ENCODE results near the gene ATP13A2.

The ATP13A2 gene

DNA sequence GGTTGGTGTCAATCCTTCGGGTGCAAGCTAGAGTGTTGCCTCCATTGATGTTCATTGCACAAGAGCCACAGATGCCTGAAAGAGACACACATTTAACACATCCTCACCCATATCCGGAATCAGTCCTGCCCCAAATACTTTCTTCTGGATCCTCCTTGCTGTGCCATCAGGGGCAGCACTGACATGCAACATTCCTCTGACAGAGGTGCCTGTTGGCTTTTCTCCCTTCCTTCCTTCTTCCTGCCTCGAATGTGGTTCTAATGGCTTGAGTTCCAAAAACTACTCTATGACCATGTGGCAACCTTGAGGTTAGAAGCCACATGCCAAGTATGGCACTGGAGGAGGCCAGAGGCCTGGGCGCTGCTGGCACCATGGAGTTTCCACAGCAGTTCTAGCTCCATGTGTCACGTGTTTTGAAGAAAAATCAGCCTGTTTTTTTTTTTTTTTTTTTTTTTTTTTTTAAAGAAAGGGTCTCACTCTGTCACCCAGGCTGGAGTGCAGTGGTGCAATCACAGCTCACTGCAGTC lies 17.0 kb upstream of the ATP13A2 start:
- DNase-seq (ENCODE audit: low read depth in 2 of 2): no peak

DNA sequence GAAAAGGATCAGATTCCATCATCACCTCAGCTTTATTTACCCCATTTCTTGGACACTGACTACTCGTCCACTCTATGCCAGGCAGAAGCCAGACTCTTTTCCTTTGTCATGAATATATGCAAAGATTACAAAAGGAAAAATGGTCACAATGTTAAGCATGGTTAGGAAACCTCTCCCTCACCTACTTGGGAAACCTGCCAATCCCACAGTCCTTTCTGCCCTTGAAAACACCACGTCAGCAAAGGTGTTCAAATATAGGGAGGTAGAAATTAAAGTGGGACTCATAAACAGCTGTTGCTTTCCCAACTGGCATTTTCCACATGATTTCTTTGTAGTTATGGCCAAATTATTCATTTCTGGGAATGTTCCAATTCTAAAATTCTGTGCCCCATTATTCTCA lies 16.2 kb upstream of the ATP13A2 start:
- no peak for DNase-seq (ENCODE audit: low read depth in 2 of 2)

DNA sequence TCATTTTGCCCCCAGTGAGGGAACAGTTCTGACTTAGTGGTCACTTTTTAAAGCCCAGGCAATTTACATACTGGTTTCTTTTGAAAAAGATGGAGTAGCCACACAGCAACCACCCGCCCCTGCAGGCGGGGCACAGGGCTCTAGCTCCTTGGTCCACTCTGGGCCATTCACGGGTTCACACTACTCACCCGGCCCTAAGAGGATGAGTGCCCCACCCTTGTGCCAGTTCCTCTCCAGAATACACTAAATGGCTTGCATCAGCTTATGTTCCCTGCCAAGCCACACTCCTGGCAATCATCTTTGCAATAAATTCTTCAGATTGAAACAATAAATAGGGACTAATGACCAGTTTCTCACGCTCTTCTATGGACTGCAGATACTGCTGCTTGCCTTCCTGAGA lies 15.7 kb upstream of the ATP13A2 start:
- no peak for DNase-seq (ENCODE audit: low read depth in 2 of 2)

DNA sequence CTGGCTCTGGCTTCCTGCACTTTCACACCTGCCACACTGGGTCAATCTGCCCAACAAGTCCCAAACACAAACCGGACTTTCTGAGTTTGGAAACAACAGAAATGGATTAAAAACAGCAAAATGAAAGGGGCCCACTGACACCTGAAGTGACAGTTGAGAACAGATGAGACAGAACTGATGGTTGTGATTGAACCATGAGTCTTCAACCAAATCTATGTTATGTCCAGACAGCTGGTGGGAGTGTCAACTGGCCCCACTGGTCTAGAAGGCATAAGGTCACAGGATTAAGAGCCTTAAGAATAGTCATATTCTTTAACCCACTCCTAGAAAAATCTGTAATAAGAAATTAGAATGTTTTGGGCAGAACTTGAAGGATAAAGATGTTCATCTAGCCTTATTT lies 13.0 kb upstream of the ATP13A2 start:
- DNase-seq (ENCODE audit: low read depth in 2 of 2): no peak

DNA sequence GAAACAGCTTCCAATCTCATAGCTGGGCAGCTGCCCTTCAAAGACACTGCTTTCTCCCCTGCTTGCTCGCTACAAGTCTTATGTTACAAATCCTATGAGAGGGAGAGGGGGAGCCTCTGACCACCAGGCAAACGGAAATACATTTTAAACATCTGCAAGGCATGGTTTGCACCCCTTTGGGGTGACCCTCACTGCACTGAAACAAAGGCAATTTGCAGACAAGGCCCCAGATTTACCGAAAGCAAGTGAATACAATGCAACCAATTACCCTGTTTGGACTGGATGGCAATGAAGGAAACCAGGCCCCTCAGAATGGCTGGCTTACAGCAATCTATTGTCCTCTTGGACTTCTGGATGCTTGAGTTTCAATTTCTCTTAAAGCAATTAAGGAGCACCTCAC lies 11.8 kb upstream of the ATP13A2 start:
- no peak for DNase-seq (ENCODE audit: low read depth in 2 of 2)

DNA sequence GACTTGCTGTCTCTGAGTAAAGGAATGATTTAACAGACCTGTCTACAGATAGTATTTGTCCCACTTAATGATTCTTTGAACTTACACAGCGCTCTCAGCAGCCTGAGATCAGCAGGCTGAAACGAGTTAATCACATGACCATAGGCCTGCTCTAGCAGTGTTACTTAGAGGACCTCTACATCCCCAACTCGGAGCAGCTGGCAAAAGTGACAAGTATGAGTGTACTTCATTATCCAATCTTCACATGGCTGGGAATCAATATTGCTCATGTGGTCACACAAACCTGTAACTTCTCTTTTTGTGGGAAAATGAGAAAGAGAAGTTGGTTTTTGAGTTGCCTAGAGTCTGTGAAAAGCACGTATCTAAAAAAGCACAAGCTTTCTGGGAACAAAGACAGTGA lies 11.4 kb upstream of the ATP13A2 start:
- DNase-seq (ENCODE audit: low read depth in 2 of 2): no peak

DNA sequence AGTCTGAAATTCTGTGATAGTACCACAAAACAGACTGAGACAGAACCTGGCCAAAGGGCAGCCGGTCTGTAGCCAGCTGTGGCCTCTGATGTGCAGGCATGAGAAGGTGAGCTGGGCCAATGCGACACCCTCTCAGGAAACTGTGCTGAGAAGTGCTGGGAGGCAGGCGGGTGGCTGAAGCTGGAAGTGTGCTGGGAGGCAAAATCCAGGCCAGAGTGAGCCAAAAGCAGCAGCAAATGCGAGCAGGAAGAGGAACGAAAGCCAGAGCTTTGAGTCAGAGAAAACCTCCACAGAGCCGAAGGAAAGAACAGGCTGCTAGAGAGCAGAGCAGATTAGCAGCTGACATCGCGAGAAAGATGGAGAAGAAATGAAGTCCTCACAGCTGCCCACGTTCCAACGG lies 10.2 kb upstream of the ATP13A2 start:
- DNase-seq (ENCODE audit: low read depth in 2 of 2): no peak

DNA sequence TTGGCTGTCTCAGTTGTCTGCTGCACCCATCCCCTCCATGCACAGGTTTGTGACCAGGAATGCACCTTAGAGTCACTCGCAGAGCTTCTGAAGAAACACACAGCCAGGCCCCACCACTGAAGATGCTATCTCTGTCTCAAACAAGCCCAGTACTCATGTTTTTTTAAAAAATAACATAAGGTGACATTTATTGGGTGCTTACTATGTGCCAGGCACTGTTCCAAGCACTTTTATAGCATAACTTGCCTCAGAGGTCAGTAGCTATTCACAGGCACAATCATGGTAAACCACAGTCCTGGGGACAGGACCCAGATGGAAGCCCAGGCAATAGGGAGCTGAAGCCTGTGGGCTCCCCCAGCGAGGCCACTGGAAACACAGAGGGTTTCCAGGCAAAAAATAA lies 8.8 kb upstream of the ATP13A2 start:
- DNase-seq (ENCODE audit: low read depth in 2 of 2): no peak

DNA sequence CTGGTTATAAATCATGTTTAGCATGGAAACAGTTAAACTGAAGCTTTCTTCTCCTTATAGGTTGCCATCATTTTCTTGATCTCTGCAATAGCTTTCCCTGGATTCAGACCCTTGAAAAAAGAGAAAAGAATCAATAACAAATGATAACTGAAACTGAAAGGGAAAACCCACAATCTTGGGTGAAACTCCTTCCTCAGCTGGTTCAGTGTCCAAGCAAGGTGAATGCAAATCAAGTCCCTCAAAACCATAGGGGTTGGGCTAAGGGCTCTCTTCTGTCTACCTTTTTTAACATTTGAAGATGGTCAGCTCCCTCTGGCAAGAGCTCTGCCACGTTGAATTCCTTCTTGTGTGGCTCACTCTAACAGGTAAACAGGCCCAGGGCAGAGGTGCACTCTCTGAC lies 7.1 kb upstream of the ATP13A2 start:
- no peak for DNase-seq (ENCODE audit: low read depth in 2 of 2)

DNA sequence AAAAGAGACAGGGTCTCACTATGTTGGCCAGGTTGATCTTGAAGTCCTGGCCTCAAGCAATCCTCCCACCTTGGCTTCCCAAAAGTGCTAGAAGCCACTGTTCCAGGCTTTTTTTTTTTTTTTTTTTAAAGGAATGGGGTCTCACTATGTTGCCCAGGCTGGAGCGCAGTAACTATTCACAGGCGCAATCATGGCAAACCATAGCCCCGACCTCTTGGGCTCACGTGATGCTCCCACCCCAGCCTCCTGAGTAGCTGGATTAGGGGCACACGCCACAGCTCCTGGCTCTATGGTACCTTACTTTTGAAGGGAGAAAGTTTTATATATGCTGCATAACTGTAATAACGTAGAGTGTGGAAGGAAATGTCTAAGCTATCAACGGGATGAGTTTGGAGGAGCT lies 5.7 kb upstream of the ATP13A2 start:
- DNase-seq (ENCODE audit: low read depth in 2 of 2): no peak

DNA sequence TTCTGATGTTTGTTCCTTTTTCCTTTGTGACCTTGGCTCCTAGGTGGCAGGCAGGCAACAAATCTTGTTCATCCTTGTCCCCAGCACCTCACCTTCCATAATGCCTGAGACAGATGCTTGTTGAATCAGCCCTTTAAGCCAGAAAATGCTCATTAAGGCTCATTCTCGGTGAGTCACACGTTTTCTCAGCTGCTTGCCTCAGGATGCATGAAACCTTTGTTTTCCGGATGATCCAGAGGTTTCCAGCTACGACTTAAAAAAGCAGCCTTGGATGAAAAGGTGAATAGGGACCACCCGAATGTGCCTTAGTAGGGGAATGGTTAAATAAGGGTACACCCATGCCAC lies 4.6 kb upstream of the ATP13A2 start:
- no peak for DNase-seq (ENCODE audit: low read depth in 2 of 2)

DNA sequence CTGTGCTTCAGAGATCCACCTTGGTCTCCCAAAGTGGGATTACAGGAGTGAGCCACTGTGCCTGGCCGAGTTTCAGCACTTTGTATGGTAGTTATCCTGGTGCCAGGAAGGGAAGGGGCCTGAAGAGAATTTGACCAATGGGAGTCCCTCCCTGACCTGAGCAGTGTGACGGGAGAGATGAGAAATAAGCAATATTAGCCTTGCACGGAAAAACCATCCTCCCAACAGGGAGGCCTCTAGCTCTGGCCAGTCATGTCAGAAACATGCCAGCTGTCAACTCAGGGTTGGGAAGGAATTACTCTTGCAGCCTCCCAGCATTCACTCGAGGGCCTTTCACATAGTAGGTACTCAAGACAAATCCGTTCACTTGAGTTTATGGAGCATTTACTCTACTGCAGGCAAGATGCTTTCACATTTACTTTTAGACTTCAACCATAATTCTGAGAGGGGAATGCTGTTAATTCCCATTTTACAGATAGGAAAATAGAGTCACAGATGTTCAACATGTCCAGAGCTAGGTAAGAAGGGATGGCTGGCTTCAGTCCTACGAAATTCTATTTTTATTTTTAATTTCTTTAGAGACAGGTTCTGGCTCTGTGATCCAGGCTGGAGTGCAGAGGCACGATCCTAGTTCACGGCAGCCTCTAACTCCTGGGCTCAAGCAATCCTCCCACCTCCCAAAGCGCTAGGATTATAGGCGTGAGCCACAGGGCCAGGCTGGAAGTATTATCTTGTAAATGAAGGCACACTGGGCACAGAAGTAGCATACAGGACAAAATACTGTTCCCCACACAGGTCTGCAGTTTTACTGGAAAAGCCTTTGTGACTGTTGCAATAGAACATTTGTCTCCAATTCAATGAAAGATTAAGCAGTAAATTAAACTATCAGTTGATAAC lies 3.2 kb upstream of the ATP13A2 start:
- no peak for DNase-seq (ENCODE audit: low read depth in 2 of 2)

DNA sequence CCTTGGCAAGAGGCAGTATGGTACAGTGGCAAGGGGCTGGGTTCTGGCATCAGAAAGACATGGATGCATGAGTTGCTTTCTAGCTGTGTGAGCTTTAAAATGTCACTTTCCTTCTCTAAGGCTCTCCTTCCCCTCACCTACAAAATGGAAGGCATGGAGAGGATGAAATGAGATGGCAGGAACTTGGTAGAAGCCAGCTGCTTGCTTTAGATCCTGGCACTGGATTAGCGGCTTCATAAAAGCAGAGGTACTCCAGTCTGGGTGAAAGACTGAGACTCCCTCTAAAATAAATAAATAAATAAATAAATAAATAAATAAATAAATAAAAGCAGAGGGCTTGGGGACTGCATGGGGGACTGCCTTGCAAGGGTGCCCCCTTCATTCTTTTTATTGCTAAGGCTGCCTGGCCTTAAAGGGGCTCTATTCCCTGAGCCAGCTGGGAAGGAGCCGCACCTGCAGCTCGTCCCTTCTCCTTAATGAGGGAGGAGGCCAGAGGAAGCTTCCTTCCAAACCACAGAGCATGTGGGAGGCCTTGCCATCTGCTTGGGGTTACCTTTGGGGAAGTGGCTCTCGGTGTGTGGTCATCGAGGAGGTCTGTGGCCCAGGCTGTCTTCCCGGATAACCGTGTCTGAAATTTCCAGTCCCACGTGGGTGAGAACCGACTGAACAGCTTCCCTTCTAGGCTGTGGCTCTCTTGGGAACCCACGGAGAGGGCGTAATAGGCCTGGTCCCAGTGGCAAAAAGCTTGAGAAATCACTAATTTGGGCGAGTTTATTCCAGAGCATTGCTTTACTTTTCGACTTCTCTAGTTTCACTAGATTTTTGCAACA lies 2.0 kb upstream of the ATP13A2 start:
- DNase-seq (ENCODE audit: low read depth in 2 of 2): no peak

DNA sequence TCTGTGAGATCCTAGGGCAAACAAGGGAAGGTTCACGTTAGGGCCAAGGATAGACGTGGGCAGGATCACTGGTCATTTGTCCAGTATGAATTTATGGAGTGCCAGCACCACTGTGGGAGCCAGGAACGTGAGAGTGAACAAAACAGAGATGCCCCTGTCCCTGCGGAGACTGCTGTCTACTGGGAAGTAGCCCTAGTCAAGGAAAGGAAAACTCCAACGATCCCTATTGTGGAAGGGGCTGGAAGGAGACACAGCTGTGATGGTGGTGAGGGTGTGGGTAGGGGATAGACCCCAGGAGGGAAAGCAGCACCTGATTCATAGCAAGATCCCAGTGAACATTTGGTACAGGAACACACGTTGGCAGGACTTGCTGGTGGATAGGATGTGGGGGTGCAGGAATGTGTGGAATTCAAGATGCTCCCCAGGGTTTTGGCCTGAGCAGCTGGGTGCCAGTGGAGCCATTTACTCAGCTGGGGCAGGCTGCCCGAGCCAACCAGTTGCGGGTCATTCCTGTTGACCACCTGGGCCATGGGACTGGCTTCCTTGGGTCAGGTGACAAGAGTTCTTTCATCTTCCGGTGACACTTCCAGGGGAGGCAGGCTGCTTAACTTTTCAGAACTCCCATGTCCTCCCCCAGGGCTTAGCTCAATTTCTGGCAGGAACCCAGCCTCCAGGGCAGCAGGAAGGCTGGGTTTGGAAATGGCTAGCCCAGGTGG lies 1.2 kb upstream of the ATP13A2 start:
- DNase-seq (ENCODE audit: low read depth in 2 of 2): no peak

DNA sequence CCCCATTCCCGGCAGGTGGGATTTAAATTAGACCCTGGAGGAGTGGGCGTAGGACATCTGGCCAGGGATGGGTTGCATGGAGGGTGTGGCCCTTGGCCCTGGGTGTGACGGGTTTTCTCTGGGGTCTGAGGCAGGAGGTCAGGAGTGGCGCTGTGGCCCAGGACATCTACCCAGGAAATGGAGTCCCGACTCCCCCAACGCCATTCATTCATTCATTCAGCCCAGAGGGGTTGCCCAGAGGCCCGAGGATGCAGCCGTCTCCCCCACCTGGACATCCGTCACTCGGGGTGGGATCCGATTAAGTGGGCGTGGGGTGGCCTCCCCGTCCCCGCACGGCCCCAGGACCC lies 663 bp downstream of the ATP13A2 start:
- no peak for DNase-seq (ENCODE audit: low read depth in 2 of 2)

DNA sequence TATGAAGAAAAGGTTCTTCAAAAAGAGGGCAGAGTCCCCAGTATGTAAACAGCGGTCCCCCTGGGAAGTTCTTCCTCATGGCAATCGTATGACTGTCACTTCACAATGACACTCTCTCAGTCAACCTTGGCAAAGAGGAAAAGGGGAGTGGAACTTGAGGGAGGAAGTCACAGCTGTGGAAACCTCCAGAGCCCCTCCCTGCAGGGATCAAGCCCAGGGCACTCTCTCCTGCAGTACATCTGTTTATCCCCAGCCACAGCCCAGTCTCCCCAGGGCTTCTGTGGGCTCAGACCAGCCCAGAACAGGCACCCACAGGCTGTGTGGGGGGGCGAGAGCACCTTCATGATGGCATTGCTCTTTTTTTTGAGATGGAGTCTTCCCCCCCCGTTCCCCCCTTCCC lies 2.0 kb downstream of the ATP13A2 start:
- no peak for DNase-seq (ENCODE audit: low read depth in 2 of 2)

DNA sequence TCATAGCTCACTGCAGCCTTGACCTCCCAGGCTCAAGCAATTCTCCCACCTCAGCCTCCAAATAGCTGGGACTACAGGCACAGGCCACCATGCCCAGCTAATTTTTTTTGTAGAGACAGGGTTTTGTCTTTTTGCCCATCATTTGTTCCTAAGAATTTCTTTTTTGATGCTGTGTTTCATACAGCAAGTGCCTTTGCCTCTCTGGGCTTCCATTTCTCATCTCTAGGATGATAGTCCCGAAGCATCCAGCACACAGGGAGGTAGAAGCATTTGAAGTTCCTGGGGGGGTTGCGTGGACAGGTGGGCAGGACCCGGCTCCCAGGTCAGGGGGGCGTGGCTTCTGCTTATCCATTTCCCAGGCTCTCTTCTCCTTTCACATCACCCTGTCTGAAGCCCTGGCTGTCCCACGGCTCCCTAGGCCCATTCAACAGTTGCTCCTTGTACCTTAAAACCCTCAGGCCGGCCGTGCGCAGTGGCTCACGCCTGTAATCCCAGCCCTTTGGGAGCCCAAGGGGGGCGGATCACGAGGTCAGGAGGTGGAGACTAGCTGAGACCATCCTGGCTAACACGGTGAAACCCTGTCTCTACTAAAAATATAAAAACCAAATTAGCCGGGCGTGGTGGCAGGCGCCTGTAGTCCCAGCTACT lies 3.4 kb downstream of the ATP13A2 start:
- no peak for DNase-seq (ENCODE audit: low read depth in 2 of 2)

DNA sequence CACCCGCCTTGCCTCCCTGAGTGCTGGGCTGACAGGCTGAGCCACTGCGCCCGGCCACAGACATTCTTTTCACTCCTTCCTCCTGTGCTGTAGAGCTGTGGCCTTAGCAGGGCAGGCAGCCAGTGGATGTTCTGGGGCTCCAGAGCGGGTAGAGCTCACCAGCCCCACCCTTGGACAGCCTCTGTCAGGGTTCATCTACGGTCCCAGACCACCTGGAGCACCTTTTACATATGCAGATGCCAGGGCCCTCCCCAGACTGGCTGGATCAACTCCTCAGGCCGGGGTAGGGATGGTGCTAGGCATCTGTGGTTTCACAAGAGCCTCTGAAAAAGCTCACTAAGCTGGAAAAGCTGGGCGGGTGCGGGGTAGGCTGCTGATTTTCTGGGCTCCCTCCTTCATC lies 4.6 kb downstream of the ATP13A2 start:
- DNase-seq (ENCODE audit: low read depth in 2 of 2): no peak

DNA sequence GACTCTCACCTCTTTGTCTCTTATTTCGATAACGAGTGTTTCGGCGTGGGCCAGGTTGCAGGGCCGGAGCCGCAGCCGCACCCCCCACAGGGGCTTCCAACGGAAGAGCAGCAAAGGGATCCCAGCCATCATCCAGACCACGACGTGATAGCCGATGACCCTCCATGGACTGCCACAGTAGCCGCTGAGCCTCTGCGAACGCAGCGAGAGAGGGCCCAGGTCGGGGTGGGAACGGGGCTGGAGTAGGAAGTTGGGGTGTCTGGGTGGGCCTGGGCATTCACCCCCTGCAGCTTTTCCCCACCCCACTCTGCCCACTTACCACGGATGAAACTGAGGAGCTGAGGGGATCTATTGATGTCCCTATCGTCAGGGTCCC lies 6.4 kb downstream of the ATP13A2 start:
- no peak for DNase-seq (ENCODE audit: low read depth in 2 of 2)

DNA sequence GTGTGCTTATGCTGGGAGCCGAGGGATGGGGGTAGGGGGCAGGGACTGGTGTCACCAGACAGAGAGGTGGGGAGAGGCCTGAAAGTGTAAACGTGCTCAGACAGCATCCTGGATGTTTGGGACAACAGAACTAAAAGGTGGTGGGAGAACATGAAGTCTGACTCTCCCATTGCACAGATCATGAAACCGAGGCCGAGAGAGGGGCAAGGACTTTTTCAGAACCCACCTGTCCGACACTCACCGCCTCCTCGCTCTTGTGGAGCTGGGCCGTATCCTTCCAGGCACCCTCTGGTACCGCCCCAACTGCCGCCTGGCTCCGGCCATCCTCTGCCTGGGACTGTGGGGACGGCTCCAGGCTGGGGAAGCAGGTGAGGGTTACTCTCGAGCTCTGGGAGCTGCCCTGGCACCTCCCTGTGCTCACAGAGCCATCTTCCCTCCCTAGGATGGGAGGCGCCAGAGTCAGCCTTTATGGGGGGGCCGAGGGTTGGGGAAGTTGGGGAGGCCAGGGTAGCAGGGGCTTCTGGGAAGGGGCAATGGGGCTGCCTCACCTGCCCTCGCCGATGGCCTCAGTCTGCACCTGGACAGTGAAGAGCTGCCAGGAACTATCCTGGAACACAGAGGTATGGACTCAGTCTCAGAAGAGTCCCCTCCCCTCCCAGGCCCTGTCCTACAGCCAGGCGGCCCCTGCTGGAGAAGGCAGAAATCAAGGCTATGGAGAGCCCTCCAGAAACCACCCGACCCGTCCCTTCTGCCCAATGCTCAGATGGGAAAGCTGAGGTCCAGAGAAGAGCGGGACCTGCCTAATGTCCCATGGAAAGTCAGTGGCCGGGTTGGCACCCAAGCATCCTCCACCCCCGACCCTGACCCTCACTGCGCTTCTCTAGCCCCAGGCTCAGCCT lies 7.0 kb downstream of the ATP13A2 start:
- no peak for DNase-seq (ENCODE audit: low read depth in 2 of 2)

DNA sequence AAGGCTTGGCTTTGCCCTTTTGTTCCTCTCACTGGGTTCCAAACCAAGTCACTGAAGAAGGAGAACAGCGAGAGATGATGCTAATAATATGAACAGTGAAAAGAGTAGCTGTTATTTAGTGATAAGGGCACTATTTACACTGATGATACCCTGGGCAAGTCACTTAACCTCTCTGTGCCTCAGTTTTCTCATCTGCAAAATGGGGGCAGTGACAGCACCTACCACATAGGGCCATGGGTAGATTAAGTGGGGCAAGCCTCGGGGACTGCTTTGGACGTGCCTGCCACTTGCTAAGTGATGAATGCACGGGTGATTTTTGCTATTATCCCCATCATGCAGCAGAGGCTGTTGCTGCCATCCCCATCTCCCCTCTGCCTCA lies 9.2 kb downstream of the ATP13A2 start:
- DNase-seq (ENCODE audit: low read depth in 2 of 2): no peak
